HEK293 (cell line): Measurements from ENCODE around the gene SPATA7.

Source experiments
- CTCF ChIA-PET: fragments of 350-600 bp; formaldehyde crosslinking; extraction: SDS; loops from one replicate; lab custom pipeline; 2021; ENCODE audit warnings: antibody characterized with exemption; lab: Yijun Ruan, JAX
- POLR2A ChIA-PET: fragments of 300-600 bp; formaldehyde crosslinking; extraction: SDS; loops from one replicate; lab custom pipeline; 2020; ENCODE audit warnings: antibody characterized with exemption, inconsistent platforms; lab: Yijun Ruan, JAX
- H3K27ac ChIP-seq: fragments of 200-500 bp; sonication (Bioruptor generic); 2 replicates; pipeline ENCODE4 v1.5.1; 2014; ENCODE audit warnings: low read depth, low read length, control low read depth, inconsistent platforms; ENCODE audit errors: extremely low read depth
- H3K36me3 ChIP-seq, 2 experiments: fragments of 200-500 bp in 1 of 2; sonication (Bioruptor generic) in 1 of 2; 1 replicate in 1 of 2; 2 replicates in 1 of 2; pipeline ENCODE4 v1.5.1; 2014 to 2017; ENCODE audit warnings: inconsistent platforms in 2 of 2, low read length in 2 of 2; ENCODE audit not compliant: control insufficient read depth in 2 of 2, insufficient read depth in 1 of 2
- H3K4me1 ChIP-seq: fragments of 200-500 bp; sonication (Bioruptor generic); 2 replicates; pipeline ENCODE4 v1.5.1; 2014; ENCODE audit warnings: mild to moderate bottlenecking, low read length, inconsistent platforms; ENCODE audit not compliant: control insufficient read depth, insufficient read depth
- H3K4me3 ChIP-seq: 2 replicates; pipeline ENCODE4 v1.5.1; 2011; ENCODE audit warnings: low read depth, mild to moderate bottlenecking, control low read depth, low read length, moderate library complexity
- H3K9me3 ChIP-seq: fragments of 200-500 bp; sonication (Bioruptor generic); 2 replicates; pipeline ENCODE4 v1.5.1; 2014; ENCODE audit warnings: low read depth, low read length, inconsistent platforms; ENCODE audit not compliant: control insufficient read depth, insufficient read depth
- FEZF1 ChIP-seq: fragments of 450-650 bp; formaldehyde crosslinking; IDR thresholded peaks from 2 replicates; pipeline ENCODE4 v1.5.1; 2016; ENCODE audit warnings: missing biosample characterization, missing genetic modification characterization
- GLI4 ChIP-seq: fragments of 450-650 bp; formaldehyde crosslinking; IDR thresholded peaks from 2 replicates; pipeline ENCODE4 v1.5.1; 2016; ENCODE audit warnings: missing biosample characterization, missing genetic modification characterization
- KLF1 ChIP-seq: fragments of 450-650 bp; formaldehyde crosslinking; IDR thresholded peaks from 2 replicates; pipeline ENCODE4 v1.5.1; 2016; ENCODE audit warnings: missing biosample characterization, missing genetic modification characterization
- KLF8 ChIP-seq: fragments of 450-650 bp; formaldehyde crosslinking; IDR thresholded peaks from 2 replicates; pipeline ENCODE4 v1.5.1; 2016; ENCODE audit warnings: missing biosample characterization, missing genetic modification characterization
- KLF9 ChIP-seq: fragments of 450-650 bp; formaldehyde crosslinking; IDR thresholded peaks from 2 replicates; pipeline ENCODE4 v1.5.1; 2016; ENCODE audit warnings: missing biosample characterization, missing genetic modification characterization, low read depth
- MYNN ChIP-seq: fragments of 450-650 bp; formaldehyde crosslinking; IDR thresholded peaks from 2 replicates; pipeline ENCODE4 v1.5.1; 2016; ENCODE audit warnings: missing biosample characterization, missing genetic modification characterization, borderline replicate concordance
- SCRT1 ChIP-seq: fragments of 450-650 bp; formaldehyde crosslinking; IDR thresholded peaks from 2 replicates; pipeline ENCODE4 v1.5.1; 2016; ENCODE audit warnings: missing biosample characterization, missing genetic modification characterization, borderline replicate concordance
- SP2 ChIP-seq: fragments of 450-650 bp; formaldehyde crosslinking; IDR thresholded peaks from 2 replicates; pipeline ENCODE4 v1.5.1; 2016; ENCODE audit warnings: missing biosample characterization, missing genetic modification characterization
- TRIM28 ChIP-seq: IDR thresholded peaks from 2 replicates; pipeline ENCODE4 v1.6.1; 2011; ENCODE audit warnings: low read length, control low read depth, borderline replicate concordance
- ZBTB21 ChIP-seq: fragments of 450-650 bp; formaldehyde crosslinking; IDR thresholded peaks from 2 replicates; pipeline ENCODE4 v1.5.1; 2017; ENCODE audit warnings: missing biosample characterization, missing genetic modification characterization
- ZFP69B ChIP-seq: fragments of 450-650 bp; formaldehyde crosslinking; IDR thresholded peaks from 2 replicates; pipeline ENCODE4 v1.5.1; 2016; ENCODE audit warnings: missing biosample characterization, missing genetic modification characterization
- ZNF184 ChIP-seq: fragments of 450-650 bp; IDR thresholded peaks from 2 replicates; pipeline ENCODE4 v1.5.1; 2018; ENCODE audit warnings: missing biosample characterization, mild to moderate bottlenecking, missing genetic modification characterization
- ZNF202 ChIP-seq: fragments of 450-650 bp; formaldehyde crosslinking; IDR thresholded peaks from 2 replicates; pipeline ENCODE4 v1.5.1; 2016; ENCODE audit warnings: missing biosample characterization, missing genetic modification characterization, borderline replicate concordance
- ZNF394 ChIP-seq: fragments of 450-650 bp; formaldehyde crosslinking; IDR thresholded peaks from 2 replicates; pipeline ENCODE4 v1.5.1; 2016; ENCODE audit warnings: missing biosample characterization, missing genetic modification characterization, mild to moderate bottlenecking, moderate library complexity, borderline replicate concordance
- ZNF544 ChIP-seq: fragments of 450-650 bp; formaldehyde crosslinking; IDR thresholded peaks from 2 replicates; pipeline ENCODE4 v1.5.0; 2017; ENCODE audit warnings: missing biosample characterization, missing genetic modification characterization
- ZNF629 ChIP-seq: fragments of 450-650 bp; formaldehyde crosslinking; IDR thresholded peaks from 2 replicates; pipeline ENCODE4 v1.5.1; 2017; ENCODE audit warnings: missing biosample characterization, missing genetic modification characterization
- ZNF645 ChIP-seq: fragments of 450-650 bp; formaldehyde crosslinking; IDR thresholded peaks from 2 replicates; pipeline ENCODE4; 2016; ENCODE audit warnings: missing biosample characterization, missing genetic modification characterization
- ZNF76 ChIP-seq: fragments of 450-650 bp; formaldehyde crosslinking; IDR thresholded peaks from 2 replicates; pipeline ENCODE4; 2016; ENCODE audit warnings: low read depth, missing biosample characterization, missing genetic modification characterization, borderline replicate concordance
- ZSCAN23 ChIP-seq: fragments of 450-650 bp; formaldehyde crosslinking; IDR thresholded peaks from 2 replicates; pipeline ENCODE4 v1.5.1; 2016; ENCODE audit warnings: missing biosample characterization, missing genetic modification characterization
- ZXDB ChIP-seq: fragments of 450-650 bp; formaldehyde crosslinking; IDR thresholded peaks from 2 replicates; pipeline ENCODE4 v1.5.1; 2016; ENCODE audit warnings: missing biosample characterization, missing genetic modification characterization
- TF ChIP-seq, protein P1 (sequence below): fragments of 450-650 bp; formaldehyde crosslinking; IDR thresholded peaks from 2 replicates; pipeline ENCODE4 v1.5.1; 2017; ENCODE audit warnings: missing biosample characterization, missing genetic modification characterization
- TF ChIP-seq, protein P2 (sequence below): fragments of 450-650 bp; formaldehyde crosslinking; IDR thresholded peaks from 2 replicates; pipeline ENCODE4 v1.5.1; 2016; ENCODE audit warnings: missing biosample characterization, missing genetic modification characterization, low read depth
- TF ChIP-seq, protein P3 (sequence below): fragments of 450-650 bp; formaldehyde crosslinking; IDR thresholded peaks from 2 replicates; pipeline ENCODE4 v1.5.1; 2016; ENCODE audit warnings: missing biosample characterization, missing genetic modification characterization
- TF ChIP-seq, protein P4 (sequence below): fragments of 450-650 bp; formaldehyde crosslinking; IDR thresholded peaks from 2 replicates; pipeline ENCODE4 v1.5.1; 2016; ENCODE audit warnings: missing biosample characterization, missing genetic modification characterization

The SPATA7 gene

DNA sequence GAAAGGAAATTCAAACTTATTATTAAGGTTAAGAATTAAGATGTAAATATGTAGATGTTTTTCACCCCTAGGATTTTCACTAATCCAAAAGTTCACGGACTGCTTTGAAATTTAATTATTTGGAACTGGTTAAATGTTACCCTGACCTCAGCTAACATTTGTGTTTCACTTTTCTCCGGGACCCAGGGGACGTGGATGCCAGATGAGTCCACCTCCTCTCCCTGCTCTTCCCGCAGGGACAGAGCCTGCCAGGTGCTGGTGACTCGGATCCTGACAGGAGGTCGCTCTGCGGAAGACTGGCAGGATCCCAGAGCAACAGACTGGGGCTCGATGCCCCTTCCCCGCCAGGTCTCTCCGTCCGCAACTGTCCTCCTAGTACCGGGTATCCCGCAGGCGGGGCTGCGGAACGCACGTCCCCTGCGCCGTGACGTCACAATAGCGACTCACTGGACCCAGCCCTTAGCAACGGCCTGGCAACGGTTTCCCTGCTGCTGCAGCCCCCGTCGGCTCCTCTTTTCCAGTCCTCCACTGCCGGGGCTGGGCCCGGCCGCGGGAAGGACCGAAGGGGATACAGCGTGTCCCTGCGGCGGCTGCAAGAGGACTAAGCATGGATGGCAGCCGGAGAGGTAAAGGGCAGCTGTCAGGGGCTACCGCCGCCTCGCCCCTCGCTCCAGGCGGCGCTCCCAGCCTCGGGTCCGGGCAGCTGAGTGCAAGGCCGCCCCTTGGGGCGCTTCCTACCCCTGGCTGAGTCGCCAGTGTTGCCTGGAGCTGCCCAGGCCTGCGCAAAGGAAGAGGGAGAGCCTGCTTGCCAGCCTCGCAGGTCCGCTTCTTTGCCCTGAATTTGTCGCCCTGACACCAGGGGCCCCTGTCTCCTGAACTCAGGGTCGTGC is at the start of gene SPATA7:
Gene SPATA7, plus strand, starts transcription at position 446 of the 890 bp plus-strand sequence. Its CDS starts 162 bp downstream, at position 608.
- ChIA-PET CTCF (interaction anchor here (1.0 kb wide), 1 partner anchor 196 kb away, joined by 3 read pairs; no protein-coding TSS in a partner anchor), POLR2A (no interaction called here)
- peak within 1 kb of the TSS; percentile 95 for H3K4me3 ChIP-seq
- peaks cover 3% of the 10 kb centered on the region; the same call in 1 of the 2 replicates for H3K4me1 ChIP-seq
- H3K27ac ChIP-seq, result peak within 1 kb of the TSS; percentile 55; the same call in 1 of the 2 replicates
- no peaks in the 10 kb centered on the region for H3K36me3 ChIP-seq
- no peaks in the 10 kb centered on the region for H3K9me3 ChIP-seq
- TF ChIP-seq ZBTB21 (tag by site-specific recombination) (peak; percentile 87), TRIM28 (peak; percentile 75; the same call in 1 of the 2 replicates), ZNF202 (tag by site-specific recombination) (no peak), KLF8 (tag by site-specific recombination) (peak; percentile 34; the same call in 1 of the 2 replicates), KLF9 (tag by site-specific recombination) (no peak), ZNF645 (tag by site-specific recombination) (no peak), ZNF394 (tag by site-specific recombination) (0 out of 2 replicates have a peak, but pooled peaks have one; percentile 29), ZNF629 (tag by site-specific recombination) (peak; percentile 94), ZNF76 (tag by site-specific recombination) (peak; percentile 31; the same call in 1 of the 2 replicates), FEZF1 (tag by site-specific recombination) (no peak), ZNF544 (no peak), MYNN (tag by site-specific recombination) (0 out of 2 replicates have a peak, but pooled peaks have one; percentile 60), GLI4 (tag by site-specific recombination) (no peak), ZXDB (tag by site-specific recombination) (peak; percentile 63), KLF1 (no peak), SCRT1 (no peak), ZFP69B (tag by site-specific recombination) (no peak), ZNF184 (tag by site-specific recombination) (no peak), SP2 (tag by site-specific recombination) (peak; percentile 73), ZSCAN23 (tag by site-specific recombination) (no peak)
- TF ChIP-seq, protein P1, sequence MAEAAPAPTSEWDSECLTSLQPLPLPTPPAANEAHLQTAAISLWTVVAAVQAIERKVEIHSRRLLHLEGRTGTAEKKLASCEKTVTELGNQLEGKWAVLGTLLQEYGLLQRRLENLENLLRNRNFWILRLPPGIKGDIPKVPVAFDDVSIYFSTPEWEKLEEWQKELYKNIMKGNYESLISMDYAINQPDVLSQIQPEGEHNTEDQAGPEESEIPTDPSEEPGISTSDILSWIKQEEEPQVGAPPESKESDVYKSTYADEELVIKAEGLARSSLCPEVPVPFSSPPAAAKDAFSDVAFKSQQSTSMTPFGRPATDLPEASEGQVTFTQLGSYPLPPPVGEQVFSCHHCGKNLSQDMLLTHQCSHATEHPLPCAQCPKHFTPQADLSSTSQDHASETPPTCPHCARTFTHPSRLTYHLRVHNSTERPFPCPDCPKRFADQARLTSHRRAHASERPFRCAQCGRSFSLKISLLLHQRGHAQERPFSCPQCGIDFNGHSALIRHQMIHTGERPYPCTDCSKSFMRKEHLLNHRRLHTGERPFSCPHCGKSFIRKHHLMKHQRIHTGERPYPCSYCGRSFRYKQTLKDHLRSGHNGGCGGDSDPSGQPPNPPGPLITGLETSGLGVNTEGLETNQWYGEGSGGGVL, result no peak
- TF ChIP-seq, protein P2, sequence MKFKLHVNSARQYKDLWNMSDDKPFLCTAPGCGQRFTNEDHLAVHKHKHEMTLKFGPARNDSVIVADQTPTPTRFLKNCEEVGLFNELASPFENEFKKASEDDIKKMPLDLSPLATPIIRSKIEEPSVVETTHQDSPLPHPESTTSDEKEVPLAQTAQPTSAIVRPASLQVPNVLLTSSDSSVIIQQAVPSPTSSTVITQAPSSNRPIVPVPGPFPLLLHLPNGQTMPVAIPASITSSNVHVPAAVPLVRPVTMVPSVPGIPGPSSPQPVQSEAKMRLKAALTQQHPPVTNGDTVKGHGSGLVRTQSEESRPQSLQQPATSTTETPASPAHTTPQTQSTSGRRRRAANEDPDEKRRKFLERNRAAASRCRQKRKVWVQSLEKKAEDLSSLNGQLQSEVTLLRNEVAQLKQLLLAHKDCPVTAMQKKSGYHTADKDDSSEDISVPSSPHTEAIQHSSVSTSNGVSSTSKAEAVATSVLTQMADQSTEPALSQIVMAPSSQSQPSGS (tag by site-specific recombination), result peak; percentile 92
- TF ChIP-seq, protein P3, sequence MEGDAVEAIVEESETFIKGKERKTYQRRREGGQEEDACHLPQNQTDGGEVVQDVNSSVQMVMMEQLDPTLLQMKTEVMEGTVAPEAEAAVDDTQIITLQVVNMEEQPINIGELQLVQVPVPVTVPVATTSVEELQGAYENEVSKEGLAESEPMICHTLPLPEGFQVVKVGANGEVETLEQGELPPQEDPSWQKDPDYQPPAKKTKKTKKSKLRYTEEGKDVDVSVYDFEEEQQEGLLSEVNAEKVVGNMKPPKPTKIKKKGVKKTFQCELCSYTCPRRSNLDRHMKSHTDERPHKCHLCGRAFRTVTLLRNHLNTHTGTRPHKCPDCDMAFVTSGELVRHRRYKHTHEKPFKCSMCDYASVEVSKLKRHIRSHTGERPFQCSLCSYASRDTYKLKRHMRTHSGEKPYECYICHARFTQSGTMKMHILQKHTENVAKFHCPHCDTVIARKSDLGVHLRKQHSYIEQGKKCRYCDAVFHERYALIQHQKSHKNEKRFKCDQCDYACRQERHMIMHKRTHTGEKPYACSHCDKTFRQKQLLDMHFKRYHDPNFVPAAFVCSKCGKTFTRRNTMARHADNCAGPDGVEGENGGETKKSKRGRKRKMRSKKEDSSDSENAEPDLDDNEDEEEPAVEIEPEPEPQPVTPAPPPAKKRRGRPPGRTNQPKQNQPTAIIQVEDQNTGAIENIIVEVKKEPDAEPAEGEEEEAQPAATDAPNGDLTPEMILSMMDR (tag by site-specific recombination), result no peak
- TF ChIP-seq, protein P4, sequence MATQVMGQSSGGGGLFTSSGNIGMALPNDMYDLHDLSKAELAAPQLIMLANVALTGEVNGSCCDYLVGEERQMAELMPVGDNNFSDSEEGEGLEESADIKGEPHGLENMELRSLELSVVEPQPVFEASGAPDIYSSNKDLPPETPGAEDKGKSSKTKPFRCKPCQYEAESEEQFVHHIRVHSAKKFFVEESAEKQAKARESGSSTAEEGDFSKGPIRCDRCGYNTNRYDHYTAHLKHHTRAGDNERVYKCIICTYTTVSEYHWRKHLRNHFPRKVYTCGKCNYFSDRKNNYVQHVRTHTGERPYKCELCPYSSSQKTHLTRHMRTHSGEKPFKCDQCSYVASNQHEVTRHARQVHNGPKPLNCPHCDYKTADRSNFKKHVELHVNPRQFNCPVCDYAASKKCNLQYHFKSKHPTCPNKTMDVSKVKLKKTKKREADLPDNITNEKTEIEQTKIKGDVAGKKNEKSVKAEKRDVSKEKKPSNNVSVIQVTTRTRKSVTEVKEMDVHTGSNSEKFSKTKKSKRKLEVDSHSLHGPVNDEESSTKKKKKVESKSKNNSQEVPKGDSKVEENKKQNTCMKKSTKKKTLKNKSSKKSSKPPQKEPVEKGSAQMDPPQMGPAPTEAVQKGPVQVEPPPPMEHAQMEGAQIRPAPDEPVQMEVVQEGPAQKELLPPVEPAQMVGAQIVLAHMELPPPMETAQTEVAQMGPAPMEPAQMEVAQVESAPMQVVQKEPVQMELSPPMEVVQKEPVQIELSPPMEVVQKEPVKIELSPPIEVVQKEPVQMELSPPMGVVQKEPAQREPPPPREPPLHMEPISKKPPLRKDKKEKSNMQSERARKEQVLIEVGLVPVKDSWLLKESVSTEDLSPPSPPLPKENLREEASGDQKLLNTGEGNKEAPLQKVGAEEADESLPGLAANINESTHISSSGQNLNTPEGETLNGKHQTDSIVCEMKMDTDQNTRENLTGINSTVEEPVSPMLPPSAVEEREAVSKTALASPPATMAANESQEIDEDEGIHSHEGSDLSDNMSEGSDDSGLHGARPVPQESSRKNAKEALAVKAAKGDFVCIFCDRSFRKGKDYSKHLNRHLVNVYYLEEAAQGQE, result no peak
